GM18951 (cell line): ENCODE data around the gene SPRR5.

Experiments used
- POLR2A ChIP-seq: IDR thresholded peaks from 4 replicates; pipeline ENCODE4 v1.6.1; 2011; ENCODE audit warnings: mild to moderate bottlenecking; ENCODE audit not compliant: insufficient read length, insufficient read depth; ENCODE audit errors: extremely low read depth
- in situ Hi-C: fragments of 300-500 bp; cut with MboI; formaldehyde crosslinking; loops from one replicate; pipeline ENCODE4 v1.12.0; 2022; ENCODE audit warnings: low sequenced_read_pairs, mixed read lengths, inconsistent platforms; ENCODE audit not compliant: unreplicated experiment

The SPRR5 gene

GRCh38 chr1:152981146-152981871 lies 34.3 kb downstream of the SPRR5 start:
- TF ChIP-seq POLR2A = no peak
- in situ Hi-C loops = no loop called here

GRCh38 chr1:152982076-152982475 lies 35.1 kb downstream of the SPRR5 start:
- in situ Hi-C loops = no loop called here
- TF ChIP-seq POLR2A = no peak

- in situ Hi-C loops = no loop called here
- no peak for TF ChIP-seq POLR2A
These were observed 36.2 kb downstream of the SPRR5 start for GRCh38 chr1:152983234-152983633.

GRCh38 chr1:152983743-152984142 lies 36.7 kb downstream of the SPRR5 start, which contains the start of gene SPRR1A:
SPRR1A (plus strand) TSS chr1:152984081; CDS start chr1:152985231, 1,150 bp downstream.
- in situ Hi-C loops = no loop called here
- TF ChIP-seq POLR2A = no peak

- in situ Hi-C loops = no loop called here
- TF ChIP-seq POLR2A = no peak
These were observed 39.6 kb downstream of the SPRR5 start for GRCh38 chr1:152986578-152986977.

GRCh38 chr1:152993186-152993585 lies 46.2 kb downstream of the SPRR5 start:
- no peak for TF ChIP-seq POLR2A
- in situ Hi-C loops = no loop called here

- in situ Hi-C loops = no loop called here
These were observed 48.8 kb downstream of the SPRR5 start for GRCh38 chr1:152995842-152996241.

GRCh38 chr1:152996633-152997400 lies 49.8 kb downstream of the SPRR5 start:
- in situ Hi-C loops = no loop called here
- TF ChIP-seq POLR2A = no peak

More at GRCh38 chr1:152995842-152996241, 48.8 kb downstream of the SPRR5 start:
- no peak for TF ChIP-seq POLR2A

- in situ Hi-C loops = no loop called here
- no peak for TF ChIP-seq POLR2A
These were observed 50.9 kb downstream of the SPRR5 start for GRCh38 chr1:152997901-152998300.

GRCh38 chr1:152998476-152998875 lies 51.5 kb downstream of the SPRR5 start:
- no peak for TF ChIP-seq POLR2A
- in situ Hi-C loops = no loop called here
